T-helper 17 cell (primary cell): ENCODE results near the gene TM4SF5. TPM values are rescaled to one million over a fixed set of nuclear protein-coding genes. Genes with fewer than 3 reads are reported as not detected.
A peak's percentile ranks its signal among the peaks of the same experiment; 100 is the strongest.

Experiments
- ATAC-seq: fragments of 150-1000 bp; cut with Tn5 transposase; 2 replicates; pipeline ENCODE4 v1.10.0; 2021; ENCODE audit warnings: mild to moderate bottlenecking, moderate library complexity
- DNase-seq, 3 donors: peaks; one replicate each; pipeline versions ENCODE4 v3.0.0 to v3.0.0-alpha.2; 2020 to 2021
- H3K9me3 ChIP-seq: one replicate; pipeline ENCODE4 v1.7.0; 2013; ENCODE audit warnings: low read length, mild to moderate bottlenecking; ENCODE audit not compliant: control insufficient read depth, poor library complexity, severe bottlenecking
- H3K27ac Mint-ChIP-seq: one replicate; pipeline ENCODE4 v1.8.0; 2022; ENCODE audit warnings: mild to moderate bottlenecking, moderate library complexity, mixed read lengths
- H3K27me3 Mint-ChIP-seq: one replicate; pipeline ENCODE4 v1.8.0; 2022; ENCODE audit warnings: mixed read lengths
- H3K36me3 Mint-ChIP-seq: one replicate; pipeline ENCODE4 v1.8.0; 2022; ENCODE audit warnings: low read depth, mixed read lengths
- H3K4me1 Mint-ChIP-seq: one replicate; pipeline ENCODE4 v1.8.0; 2022; ENCODE audit warnings: mild to moderate bottlenecking, mixed read lengths
- H3K4me3 Mint-ChIP-seq: one replicate; pipeline ENCODE4 v1.8.0; 2022; ENCODE audit warnings: mild to moderate bottlenecking, moderate library complexity, mixed read lengths
- total RNA-seq, 4 donors: library from RNA in 2 of 4; stranded (reverse) in 2 of 4; gene quantifications; one replicate each; pipeline ENCODE4 v1.2.3 and lab custom pipeline; 2022 to 2026

Gene TM4SF5
- total RNA-seq, 2 donors from 2014 or later = not detected

DNA sequence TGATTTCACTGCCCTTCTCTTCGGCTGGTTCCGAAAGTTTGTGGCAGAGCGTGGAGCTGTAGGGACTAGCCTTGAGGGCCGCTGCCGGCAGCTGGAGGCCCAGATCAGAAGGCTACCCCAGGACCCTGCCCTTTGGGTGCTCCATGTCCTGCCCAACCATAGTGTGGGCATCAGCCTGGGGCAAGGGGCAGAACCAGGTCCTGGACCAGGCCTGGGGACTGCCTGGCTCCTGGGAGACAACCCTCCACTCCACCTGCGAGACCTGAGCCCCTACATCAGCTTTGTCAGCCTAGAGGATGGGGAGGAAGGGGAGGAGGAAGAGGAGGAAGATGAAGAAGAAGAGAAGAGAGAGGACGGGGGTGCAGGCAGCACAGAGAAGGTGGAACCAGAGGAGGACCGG is 31.1 kb upstream of the TM4SF5 start:
- DNase-seq (no peak), ATAC-seq (no peak)
- Mint-ChIP-seq H3K27me3 (peaks cover 11% of the 10 kb centered on the region), H3K4me3 (peak overlapping the region; percentile 92), H3K36me3 (peaks cover 5% of the 10 kb centered on the region), H3K27ac (peak overlapping the region; percentile 76), H3K4me1 (peaks cover 21% of the 10 kb centered on the region)
- H3K9me3 ChIP-seq = no peaks in the 10 kb centered on the region

DNA sequence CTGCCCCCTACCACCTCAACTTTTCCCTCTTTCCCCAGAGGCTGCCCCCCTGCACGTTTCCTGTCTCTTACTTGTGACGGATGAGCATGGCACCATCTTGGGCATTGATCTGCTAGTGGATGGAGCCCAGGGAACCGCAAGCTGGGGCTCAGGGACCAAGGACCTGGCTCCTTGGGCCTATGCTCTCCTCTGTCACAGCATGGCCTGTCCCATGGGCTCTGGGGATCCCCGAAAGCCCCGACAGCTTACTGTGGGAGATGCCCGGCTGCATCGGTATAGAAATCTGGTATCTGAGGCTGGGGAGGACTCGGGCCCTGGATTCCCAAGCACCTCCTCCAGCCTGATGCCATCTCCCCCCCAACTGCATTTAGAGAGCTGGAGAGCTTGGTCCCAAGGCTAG is 30.1 kb upstream of the TM4SF5 start:
- peaks cover 11% of the 10 kb centered on the region for H3K27me3 Mint-ChIP-seq
- H3K4me3 Mint-ChIP-seq = peak overlapping the region; percentile 43
- H3K36me3 Mint-ChIP-seq = peaks cover 5% of the 10 kb centered on the region
- ATAC-seq = no peak
- DNase-seq = no peak
- H3K4me1 Mint-ChIP-seq = peaks cover 16% of the 10 kb centered on the region
- peak overlapping the region; percentile 72 for H3K27ac Mint-ChIP-seq
- H3K9me3 ChIP-seq = no peaks in the 10 kb centered on the region

DNA sequence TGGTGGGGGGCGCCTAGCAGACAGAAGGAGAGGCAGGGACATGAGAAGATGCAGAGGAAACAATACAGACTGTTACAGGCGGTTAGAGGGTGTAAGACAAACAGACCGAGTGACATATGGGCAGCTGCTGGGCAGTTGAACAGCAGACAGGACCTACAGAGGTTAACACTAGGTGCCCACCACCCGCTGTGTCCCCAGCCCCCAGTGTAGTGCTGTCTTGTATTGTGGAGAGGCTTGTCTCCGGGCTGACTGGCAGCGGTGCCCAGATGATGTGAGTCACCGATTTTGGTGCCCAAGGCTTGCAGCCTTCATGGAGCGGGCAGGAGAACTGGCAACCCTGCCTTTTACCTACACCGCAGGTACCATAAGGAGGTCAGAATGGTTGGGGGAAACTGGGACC is 29.6 kb upstream of the TM4SF5 start:
- Mint-ChIP-seq H3K36me3 (peaks cover 5% of the 10 kb centered on the region), H3K27ac (no peak overlapping the region), H3K4me1 (peaks cover 18% of the 10 kb centered on the region), H3K4me3 (no peak overlapping the region), H3K27me3 (peaks cover 11% of the 10 kb centered on the region)
- DNase-seq = no peak
- ATAC-seq = no peak
- H3K9me3 ChIP-seq = no peaks in the 10 kb centered on the region

DNA sequence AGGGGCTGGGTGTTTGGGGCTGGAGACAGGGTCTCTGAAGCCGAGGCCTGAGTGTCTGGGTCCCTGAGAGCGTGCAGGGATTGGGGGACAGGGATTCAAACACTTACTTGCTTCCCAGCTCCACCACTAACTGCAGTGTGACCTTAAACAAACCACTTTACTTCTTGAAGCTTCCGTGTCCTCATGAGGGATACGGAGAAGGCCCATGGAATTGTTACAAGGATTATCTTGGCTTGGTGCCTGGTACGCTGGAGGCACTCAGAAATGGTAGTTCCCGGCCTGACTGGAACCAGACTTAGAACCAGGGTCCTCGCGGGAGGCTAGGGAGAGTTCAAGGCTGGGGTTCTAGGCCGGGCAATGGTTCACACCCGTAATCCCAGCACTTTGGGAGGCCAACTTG is 29.1 kb upstream of the TM4SF5 start:
- Mint-ChIP-seq H3K4me1 (peaks cover 20% of the 10 kb centered on the region), H3K27ac (no peak overlapping the region), H3K4me3 (no peak overlapping the region), H3K27me3 (peaks cover 11% of the 10 kb centered on the region), H3K36me3 (peaks cover 5% of the 10 kb centered on the region)
- no peak for DNase-seq
- no peak for ATAC-seq
- H3K9me3 ChIP-seq = no peaks in the 10 kb centered on the region

DNA sequence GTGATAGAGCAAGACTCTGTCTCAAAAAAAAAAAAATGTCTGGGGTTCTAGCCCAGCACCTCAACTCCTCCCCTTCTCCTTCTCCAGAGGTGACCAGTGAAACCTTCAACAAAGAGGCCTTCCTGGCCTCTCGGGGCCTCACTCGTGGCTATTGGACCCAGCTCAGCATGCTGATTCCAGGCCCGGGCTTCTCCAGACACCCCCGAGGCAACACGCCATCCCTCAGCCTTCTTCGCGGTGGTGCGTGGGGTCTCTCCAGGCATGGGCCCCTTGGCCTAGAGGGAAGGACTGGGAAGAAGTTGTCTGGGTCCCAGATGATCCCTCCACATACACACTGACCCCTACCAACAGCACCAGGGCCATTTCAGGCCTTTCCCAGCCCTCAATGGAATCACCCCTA is 28.5 kb upstream of the TM4SF5 start:
- no peaks in the 10 kb centered on the region for H3K9me3 ChIP-seq

DNA sequence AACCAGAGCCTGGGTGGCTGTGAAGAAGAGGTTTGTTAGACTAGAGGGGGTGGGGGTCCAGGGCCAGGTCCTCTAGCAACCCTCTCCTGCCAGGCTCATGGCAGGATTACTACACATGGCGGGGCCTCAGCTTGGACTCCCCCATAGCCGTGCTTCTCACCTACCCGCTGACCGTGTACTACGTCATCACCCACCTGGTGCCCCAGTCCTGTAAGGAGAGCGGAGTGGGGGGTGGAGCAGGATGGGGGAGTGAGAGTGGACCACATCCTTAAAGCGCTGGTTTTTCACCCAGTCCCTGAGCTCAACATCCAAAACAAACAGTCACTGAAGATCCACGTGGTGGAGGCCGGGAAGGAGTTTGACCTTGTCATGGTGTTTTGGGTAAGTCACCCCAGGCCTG is 27.8 kb upstream of the TM4SF5 start:
- ATAC-seq (no peak), DNase-seq (no peak)
- H3K4me1 Mint-ChIP-seq = peaks cover 25% of the 10 kb centered on the region
- H3K27ac Mint-ChIP-seq = no peak overlapping the region
- peaks cover 5% of the 10 kb centered on the region for H3K36me3 Mint-ChIP-seq
- H3K4me3 Mint-ChIP-seq = no peak overlapping the region
- H3K9me3 ChIP-seq = no peaks in the 10 kb centered on the region
- peaks cover 11% of the 10 kb centered on the region for H3K27me3 Mint-ChIP-seq

More for the DNA sequence above, 28.5 kb upstream of the TM4SF5 start:
- DNase-seq = no peak
- peaks cover 26% of the 10 kb centered on the region for H3K4me1 Mint-ChIP-seq
- H3K27ac Mint-ChIP-seq = no peak overlapping the region
- no peak for ATAC-seq
- H3K4me3 Mint-ChIP-seq = no peak overlapping the region
- peaks cover 5% of the 10 kb centered on the region for H3K36me3 Mint-ChIP-seq
- peaks cover 11% of the 10 kb centered on the region for H3K27me3 Mint-ChIP-seq

DNA sequence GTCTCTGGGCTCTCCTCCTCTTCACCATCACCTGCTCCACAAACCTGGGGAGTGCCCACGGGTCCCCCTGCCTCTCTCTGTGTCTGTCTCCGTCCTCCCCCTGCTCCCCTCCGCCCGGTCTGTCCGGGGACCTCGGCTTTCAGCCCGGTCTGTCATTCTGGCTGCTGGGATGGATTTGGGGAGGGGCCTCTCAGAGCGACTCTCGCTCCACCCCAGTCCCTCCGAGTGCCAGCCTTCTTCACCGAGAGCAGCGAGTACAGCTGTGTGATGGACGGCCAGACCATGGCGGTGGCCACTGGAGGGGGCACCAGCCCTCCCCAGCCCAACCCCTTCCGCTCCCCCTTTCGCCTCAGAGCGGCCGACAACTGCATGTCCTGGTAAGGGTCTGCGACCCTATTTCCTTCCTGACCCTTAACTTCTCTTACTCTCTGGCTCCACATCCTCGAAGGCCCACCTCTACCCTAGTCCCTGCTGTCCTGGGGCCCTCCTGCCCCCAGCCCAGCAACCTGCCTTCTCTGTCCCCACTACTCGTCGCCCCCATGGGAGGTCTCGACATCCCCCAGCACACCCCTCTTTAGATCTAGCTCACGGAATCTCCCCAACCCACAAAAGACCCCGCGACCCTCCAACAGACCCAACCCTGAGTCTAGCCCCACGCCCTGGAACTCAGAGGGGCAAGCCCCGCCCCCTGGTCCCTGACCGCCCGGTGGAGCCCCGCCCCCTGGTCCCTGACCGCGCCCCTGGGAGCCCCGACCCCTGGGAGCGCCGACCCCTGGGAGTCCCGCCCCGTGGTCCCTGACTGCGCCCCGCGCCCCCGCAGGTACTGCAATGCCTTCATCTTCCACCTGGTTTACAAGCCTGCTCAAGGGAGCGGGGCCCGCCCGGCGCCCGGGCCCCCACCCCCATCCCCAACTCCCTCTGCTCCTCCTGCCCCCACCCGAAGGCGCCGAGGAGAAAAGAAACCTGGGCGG is 26.4 kb upstream of the TM4SF5 start:
- H3K36me3 Mint-ChIP-seq = peaks cover 3% of the 10 kb centered on the region
- no peaks in the 10 kb centered on the region for H3K9me3 ChIP-seq
- H3K4me3 Mint-ChIP-seq = no peak overlapping the region
- DNase-seq = no peak
- no peak for ATAC-seq
- no peak overlapping the region for H3K27ac Mint-ChIP-seq
- H3K27me3 Mint-ChIP-seq = peaks cover 13% of the 10 kb centered on the region
- peaks cover 21% of the 10 kb centered on the region for H3K4me1 Mint-ChIP-seq

DNA sequence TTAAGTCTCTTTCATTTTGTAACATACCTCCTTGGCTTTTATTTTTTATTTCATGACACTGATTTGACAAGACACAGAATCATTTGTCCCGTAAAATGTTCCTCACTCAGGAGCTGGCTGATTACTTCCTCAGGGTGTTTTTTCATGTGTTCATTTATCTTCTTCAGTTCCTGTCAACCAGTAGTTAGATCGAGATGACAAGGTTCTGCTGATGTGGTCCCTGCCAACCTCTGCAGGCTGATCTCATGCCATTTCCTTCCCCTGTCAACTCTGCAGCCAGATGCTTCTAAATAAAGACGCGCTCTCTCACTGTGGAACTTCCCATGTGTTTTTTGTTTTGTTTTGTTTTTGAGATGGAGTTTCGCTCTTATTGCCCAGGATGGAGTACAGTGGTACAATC is 23.8 kb upstream of the TM4SF5 start:
- ATAC-seq (peak; percentile 92), DNase-seq (no peak)
- peaks cover 11% of the 10 kb centered on the region for H3K27me3 Mint-ChIP-seq
- H3K4me3 Mint-ChIP-seq = peak overlapping the region; percentile 82
- H3K4me1 Mint-ChIP-seq = peaks cover 20% of the 10 kb centered on the region
- H3K9me3 ChIP-seq = no peaks in the 10 kb centered on the region
- peak overlapping the region; percentile 72 for H3K27ac Mint-ChIP-seq
- H3K36me3 Mint-ChIP-seq = peaks cover 2% of the 10 kb centered on the region

DNA sequence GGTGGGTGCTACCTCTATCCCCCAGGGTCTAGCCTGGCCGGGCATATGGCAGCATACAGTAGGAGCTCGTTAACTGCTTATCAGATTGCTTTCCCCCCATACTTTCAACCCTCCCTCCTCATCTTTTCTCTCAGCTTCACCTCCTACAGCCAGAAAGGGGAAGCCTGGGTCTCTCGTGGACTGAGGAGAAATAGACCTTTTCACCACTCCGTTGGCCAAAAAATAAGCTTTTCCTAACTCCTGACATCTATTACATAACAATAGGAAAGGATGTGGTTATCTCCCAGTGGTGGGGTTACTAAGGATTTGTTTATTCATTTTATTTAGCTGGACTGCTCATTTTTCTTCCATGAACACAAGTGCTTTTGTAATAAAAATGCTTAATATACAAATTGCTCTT is 23.0 kb upstream of the TM4SF5 start:
- Mint-ChIP-seq H3K27ac (no peak overlapping the region), H3K27me3 (peaks cover 13% of the 10 kb centered on the region), H3K4me1 (peaks cover 20% of the 10 kb centered on the region), H3K36me3 (peaks cover 2% of the 10 kb centered on the region), H3K4me3 (peak overlapping the region; percentile 43)
- H3K9me3 ChIP-seq = no peaks in the 10 kb centered on the region
- DNase-seq (no peak), ATAC-seq (no peak)

DNA sequence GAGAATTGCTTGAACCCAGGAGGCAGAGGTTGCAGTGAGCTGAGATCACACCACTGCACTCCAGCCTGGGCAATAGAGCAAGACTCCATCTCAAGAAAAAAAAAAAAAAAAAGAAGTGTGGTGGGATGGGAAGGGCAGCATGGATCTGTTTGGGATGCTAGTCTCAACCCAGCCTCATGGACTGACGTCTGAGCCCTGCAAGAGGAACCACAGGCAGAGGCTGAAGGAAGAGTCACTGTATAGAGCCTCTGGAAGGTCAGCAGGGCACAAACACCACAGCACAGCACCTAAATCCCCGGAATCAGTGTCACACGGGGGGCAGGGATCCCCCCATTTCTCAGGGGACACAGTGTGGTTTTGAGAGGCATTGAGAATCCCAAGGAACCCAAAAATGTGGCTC is 21.1 kb upstream of the TM4SF5 start:
- Mint-ChIP-seq H3K27ac (no peak overlapping the region), H3K36me3 (peaks cover 2% of the 10 kb centered on the region), H3K4me1 (peaks cover 14% of the 10 kb centered on the region), H3K4me3 (no peak overlapping the region), H3K27me3 (peaks cover 26% of the 10 kb centered on the region)
- H3K9me3 ChIP-seq = no peaks in the 10 kb centered on the region
- ATAC-seq (no peak), DNase-seq (no peak)

DNA sequence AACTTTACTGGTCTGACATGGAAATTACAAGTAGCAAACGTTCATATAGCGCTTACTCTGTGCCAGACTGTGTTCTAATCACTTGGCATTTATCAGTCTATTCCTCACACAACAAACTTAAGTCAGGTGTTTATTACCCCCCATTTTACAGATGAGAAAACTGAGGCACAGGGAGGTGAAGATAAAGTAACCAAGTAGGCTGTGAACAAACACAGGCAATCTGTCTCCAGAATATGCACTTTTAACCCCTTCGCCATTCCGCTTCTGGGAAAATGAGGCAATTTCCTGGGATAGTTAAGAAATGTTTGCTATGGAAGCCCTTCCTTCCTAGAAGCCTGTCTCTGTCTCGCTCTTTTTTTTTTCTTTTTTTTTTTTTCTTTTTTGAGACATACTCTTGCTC is 19.8 kb upstream of the TM4SF5 start:
- Mint-ChIP-seq H3K36me3 (peaks cover 2% of the 10 kb centered on the region), H3K27ac (peak overlapping the region; percentile 60)

DNA sequence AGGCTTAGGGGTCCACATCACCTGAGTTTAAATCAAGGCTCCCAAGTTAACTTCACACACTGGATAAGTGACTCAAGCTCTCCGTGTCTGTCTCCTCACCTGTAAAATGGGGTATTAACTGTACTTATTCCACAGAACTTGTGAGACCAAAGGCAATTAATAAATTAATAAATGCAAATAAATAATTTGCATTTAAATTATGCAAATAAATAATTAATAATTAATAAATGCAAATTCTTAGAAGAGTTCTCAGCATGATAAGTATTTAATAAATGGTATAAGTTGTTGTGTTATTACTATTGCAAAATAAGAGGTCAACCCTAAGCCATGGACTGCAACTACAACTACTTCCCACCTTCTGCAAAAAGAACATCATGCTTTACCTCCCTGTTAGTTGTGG is 18.3 kb upstream of the TM4SF5 start:
- no peak for DNase-seq
- no peaks in the 10 kb centered on the region for H3K9me3 ChIP-seq
- H3K27me3 Mint-ChIP-seq = peaks cover 32% of the 10 kb centered on the region
- no peak overlapping the region for H3K27ac Mint-ChIP-seq
- H3K36me3 Mint-ChIP-seq = peaks cover 2% of the 10 kb centered on the region
- no peak for ATAC-seq
- no peak overlapping the region for H3K4me3 Mint-ChIP-seq
- peaks cover 3% of the 10 kb centered on the region for H3K4me1 Mint-ChIP-seq

More for the DNA sequence above, 19.8 kb upstream of the TM4SF5 start:
- peaks cover 26% of the 10 kb centered on the region for H3K27me3 Mint-ChIP-seq
- no peak for ATAC-seq
- H3K4me1 Mint-ChIP-seq = peaks cover 12% of the 10 kb centered on the region
- no peak overlapping the region for H3K4me3 Mint-ChIP-seq
- no peaks in the 10 kb centered on the region for H3K9me3 ChIP-seq
- DNase-seq = no peak

DNA sequence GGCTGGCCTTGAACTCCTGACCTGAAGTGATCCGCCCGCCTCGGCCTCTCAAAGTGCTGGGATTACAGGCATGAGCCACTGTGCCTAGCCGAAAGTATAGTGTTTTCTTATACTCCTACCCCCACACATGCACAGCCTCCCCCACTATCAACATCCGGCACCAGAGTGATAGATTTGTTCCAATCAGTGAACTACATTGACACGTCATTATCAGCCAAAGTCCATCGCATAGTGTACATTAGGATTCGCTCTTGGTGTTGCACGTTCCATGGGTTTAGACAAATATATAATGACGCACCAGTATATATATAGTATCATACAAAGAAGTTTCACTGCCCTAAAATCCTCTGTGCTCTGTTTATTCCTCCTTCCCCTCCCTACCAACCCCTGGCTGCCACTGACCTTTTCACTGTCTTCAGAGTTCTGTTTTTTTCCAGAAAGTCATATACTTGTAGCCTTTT is 11.9 kb upstream of the TM4SF5 start:
- no peak overlapping the region for H3K4me3 Mint-ChIP-seq
- no peaks in the 10 kb centered on the region for H3K9me3 ChIP-seq
- no peak overlapping the region for H3K27ac Mint-ChIP-seq
- H3K4me1 Mint-ChIP-seq = no peaks in the 10 kb centered on the region
- peaks cover 21% of the 10 kb centered on the region for H3K27me3 Mint-ChIP-seq
- H3K36me3 Mint-ChIP-seq = peaks cover 2% of the 10 kb centered on the region
- no peak for ATAC-seq
- no peak for DNase-seq

DNA sequence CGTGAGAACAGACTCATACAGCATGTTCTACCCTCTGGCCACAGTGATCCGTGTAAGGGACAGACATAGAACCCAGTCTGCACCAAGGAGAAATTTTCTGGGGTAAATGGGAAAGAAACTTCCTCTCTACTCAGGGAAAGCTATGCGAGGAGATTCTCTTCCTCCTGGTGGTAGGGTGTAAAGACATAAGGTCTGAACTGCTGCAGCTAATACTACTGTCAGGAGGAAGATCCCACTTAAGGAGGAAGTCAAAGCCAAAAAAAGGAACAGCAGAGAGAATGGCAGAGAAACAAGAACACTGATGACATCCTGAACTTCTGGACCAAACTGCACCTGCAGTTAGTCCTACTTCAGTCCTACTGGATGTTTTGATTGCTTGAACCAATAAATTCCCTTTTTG is 7.1 kb upstream of the TM4SF5 start:
- H3K36me3 Mint-ChIP-seq = no peaks in the 10 kb centered on the region

More for the DNA sequence above, 7.1 kb upstream of the TM4SF5 start:
- Mint-ChIP-seq H3K4me1 (no peaks in the 10 kb centered on the region), H3K27me3 (peaks cover 14% of the 10 kb centered on the region), H3K4me3 (no peak overlapping the region), H3K27ac (no peak overlapping the region)
- no peaks in the 10 kb centered on the region for H3K9me3 ChIP-seq
- ATAC-seq (no peak), DNase-seq (no peak)
